ES-I3 (cell line): ENCODE measurements around the gene FRY.

ENCODE experiments used
- H3K36me3 ChIP-seq: 2 replicates; pipeline ENCODE4 v1.6.1; 2013; ENCODE audit warnings: mild to moderate bottlenecking, low read length, control low read depth, moderate library complexity; ENCODE audit not compliant: insufficient read depth
- H3K4me1 ChIP-seq: 2 replicates; pipeline ENCODE4 v1.6.1; 2013; ENCODE audit warnings: mild to moderate bottlenecking, control low read depth, low read length; ENCODE audit not compliant: insufficient read depth
- H3K9ac ChIP-seq: 2 replicates; pipeline ENCODE4 v1.6.1; 2013; ENCODE audit warnings: low read depth, mild to moderate bottlenecking, low read length, moderate library complexity
- H3K9me3 ChIP-seq: 2 replicates; pipeline ENCODE4 v1.6.1; 2013; ENCODE audit warnings: mild to moderate bottlenecking, low read length, moderate library complexity; ENCODE audit not compliant: control insufficient read depth, insufficient read depth

The FRY gene

GRCh38 chr13:32264407-32264806 lies 232.8 kb downstream of the FRY start:
- H3K9me3 ChIP-seq = no peaks in the 10 kb centered on the region
- H3K4me1 ChIP-seq = no peaks in the 10 kb centered on the region
- H3K36me3 ChIP-seq = no peaks in the 10 kb centered on the region
- no peak overlapping the region for H3K9ac ChIP-seq

DNA sequence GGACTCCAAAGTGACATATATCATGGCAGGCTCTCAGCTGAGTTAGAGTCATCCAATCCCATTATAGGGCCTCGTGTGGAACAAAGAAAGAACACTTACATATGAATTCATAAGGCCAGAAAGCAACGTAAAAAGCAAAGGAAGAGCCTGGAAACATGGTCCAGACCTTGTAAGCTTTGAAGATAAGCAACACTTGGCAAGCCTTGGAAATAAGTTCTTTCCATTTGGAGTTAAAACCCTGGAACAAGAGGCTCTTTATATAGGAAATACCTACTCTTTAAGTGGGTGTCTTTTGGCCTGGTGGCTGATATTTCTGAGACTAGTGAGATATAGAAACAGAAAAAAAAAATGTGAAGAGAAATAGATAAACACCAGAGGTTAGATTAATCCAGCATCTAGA lies 234.2 kb downstream of the FRY start:
- Histone ChIP-seq H3K9ac (no peak overlapping the region), H3K36me3 (no peaks in the 10 kb centered on the region), H3K9me3 (no peaks in the 10 kb centered on the region), H3K4me1 (no peaks in the 10 kb centered on the region)

DNA sequence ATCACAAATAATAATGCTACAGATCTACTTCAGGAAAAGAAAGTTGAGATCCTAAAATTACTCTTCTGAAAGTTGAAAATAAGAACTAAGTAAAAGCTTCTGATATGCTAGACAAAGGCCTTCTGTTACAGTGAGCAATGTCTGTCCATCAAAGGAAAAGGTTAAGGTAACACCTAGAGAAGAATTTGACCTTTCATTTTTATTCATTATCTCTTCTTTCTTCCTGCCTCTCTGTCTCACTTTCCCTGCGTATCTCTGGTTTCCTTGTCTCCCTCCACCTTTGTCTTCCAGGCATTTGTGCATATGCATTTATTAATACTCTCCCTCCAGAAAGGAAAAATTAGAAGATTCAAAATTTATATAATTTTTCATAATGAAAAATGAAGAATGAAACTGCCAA lies 234.6 kb downstream of the FRY start:
- H3K4me1 ChIP-seq = no peaks in the 10 kb centered on the region
- no peak overlapping the region for H3K9ac ChIP-seq
- H3K36me3 ChIP-seq = no peaks in the 10 kb centered on the region
- no peaks in the 10 kb centered on the region for H3K9me3 ChIP-seq

DNA sequence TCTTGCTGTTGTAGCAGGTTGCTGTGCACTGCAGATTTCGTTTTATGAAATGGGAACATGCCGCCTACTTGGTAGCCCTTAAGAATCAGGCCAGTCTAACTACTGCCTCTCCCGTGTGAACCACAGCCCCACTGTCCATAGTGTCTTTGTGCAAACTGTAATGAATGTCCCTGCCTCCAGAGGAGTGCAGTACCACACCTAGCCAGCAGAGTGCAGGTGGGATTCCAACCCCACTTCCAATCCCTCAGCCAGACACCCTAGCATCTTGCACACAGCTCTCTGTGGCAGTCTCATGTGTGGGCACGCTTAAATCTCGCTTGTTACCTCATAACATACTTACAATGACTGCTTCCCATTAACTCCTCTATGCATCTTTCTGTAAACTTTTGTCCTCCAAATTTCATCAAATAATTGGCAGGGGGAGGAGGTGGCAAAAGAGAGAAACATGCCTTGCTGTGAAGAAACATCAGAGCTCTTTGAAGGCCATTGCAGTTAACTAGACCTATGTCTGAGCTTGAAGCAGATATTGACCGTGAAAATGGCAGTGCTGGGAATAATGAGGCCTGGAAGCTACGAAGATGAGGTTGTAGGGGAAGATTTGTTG lies 236.4 kb downstream of the FRY start:
- H3K9me3 ChIP-seq = no peaks in the 10 kb centered on the region
- H3K4me1 ChIP-seq = no peaks in the 10 kb centered on the region
- H3K36me3 ChIP-seq = no peaks in the 10 kb centered on the region
- no peak overlapping the region for H3K9ac ChIP-seq

- Histone ChIP-seq H3K36me3 (no peaks in the 10 kb centered on the region), H3K9ac (no peak overlapping the region), H3K9me3 (no peaks in the 10 kb centered on the region), H3K4me1 (peaks cover 8% of the 10 kb centered on the region; the same call in 1 of the 2 replicates)
Observed at GRCh38 chr13:32272021-32272683, 240.6 kb downstream of the FRY start.

DNA sequence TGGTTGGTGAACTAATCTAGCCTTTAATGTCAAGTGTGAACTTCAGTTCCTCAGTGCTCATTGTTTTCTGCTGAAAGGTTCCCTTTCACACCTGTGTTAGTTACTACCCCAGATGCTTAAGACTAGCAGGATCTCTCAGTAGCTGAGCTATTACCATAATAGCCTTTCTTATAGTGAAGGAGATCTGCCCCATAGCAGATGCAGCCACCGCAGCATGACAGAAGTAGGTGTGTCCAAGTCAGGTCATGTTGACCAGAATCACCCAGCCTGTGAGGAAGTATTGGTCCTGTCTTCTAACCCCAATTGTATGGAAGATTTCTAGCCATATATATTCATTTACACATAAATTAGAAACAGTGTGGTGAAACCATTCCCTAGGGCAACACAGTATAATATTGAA lies 246.3 kb downstream of the FRY start:
- Histone ChIP-seq H3K36me3 (no peaks in the 10 kb centered on the region), H3K9ac (no peak overlapping the region), H3K4me1 (peaks cover 18% of the 10 kb centered on the region; the same call in 1 of the 2 replicates), H3K9me3 (no peaks in the 10 kb centered on the region)

DNA sequence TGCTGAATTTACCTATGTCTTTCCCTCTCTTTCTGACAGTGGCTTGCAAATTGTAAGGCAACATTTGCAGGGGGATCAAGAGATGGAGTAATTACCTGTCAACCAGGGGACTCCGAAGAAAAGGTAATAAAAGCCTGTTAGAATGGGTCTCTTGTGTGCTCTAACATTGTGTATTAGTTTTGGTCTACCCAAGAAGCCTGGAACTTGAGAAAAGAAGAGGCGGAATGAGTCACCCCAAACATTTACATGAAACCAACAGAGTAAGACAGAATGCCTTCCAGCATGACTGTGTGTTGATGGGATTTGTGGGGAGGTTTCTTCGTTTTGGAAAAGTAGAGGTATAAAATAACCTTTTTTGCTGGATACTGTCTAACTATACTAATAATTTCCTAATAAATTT lies 246.9 kb downstream of the FRY start:
- Histone ChIP-seq H3K4me1 (peaks cover 18% of the 10 kb centered on the region; the same call in 1 of the 2 replicates), H3K9ac (no peak overlapping the region), H3K36me3 (no peaks in the 10 kb centered on the region), H3K9me3 (no peaks in the 10 kb centered on the region)

- Histone ChIP-seq H3K9ac (no peak overlapping the region), H3K9me3 (no peaks in the 10 kb centered on the region), H3K4me1 (peaks cover 25% of the 10 kb centered on the region), H3K36me3 (no peaks in the 10 kb centered on the region)
Observed at GRCh38 chr13:32281096-32281495, 249.5 kb downstream of the FRY start.

DNA sequence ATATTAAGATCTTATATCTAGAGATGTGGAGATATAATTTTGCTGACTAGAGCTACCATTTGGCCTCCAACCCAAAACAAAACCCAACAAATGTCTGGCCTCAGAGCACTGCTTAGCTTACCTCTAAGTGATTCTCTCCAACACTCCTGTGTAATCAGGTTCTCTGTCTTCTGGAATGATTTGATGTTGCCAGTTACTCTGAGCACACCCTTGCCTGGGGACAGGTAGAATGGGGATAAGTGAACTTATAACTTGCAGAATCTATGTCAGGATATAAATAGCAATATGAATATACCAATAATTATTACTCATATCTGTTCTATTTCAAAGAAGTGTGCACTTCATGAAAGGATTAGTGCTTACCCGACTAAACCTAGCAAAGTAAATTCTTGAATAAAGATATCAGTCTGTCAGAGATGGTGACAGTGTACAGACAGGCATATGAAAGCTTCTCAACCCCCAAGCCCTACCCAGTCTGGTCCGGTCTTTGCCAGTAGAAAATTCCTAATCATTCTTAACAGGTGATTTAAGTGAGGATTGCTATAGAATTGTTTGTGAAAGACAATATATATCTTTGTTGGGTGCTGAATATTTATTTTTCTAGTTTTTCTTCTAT lies 250.6 kb downstream of the FRY start:
- Histone ChIP-seq H3K4me1 (peaks cover 18% of the 10 kb centered on the region), H3K36me3 (no peaks in the 10 kb centered on the region), H3K9ac (no peak overlapping the region), H3K9me3 (no peaks in the 10 kb centered on the region)

- Histone ChIP-seq H3K9me3 (no peaks in the 10 kb centered on the region), H3K9ac (no peak overlapping the region)
Observed at GRCh38 chr13:32284927-32285632, 253.5 kb downstream of the FRY start.

GRCh38 chr13:32285633-32285965 lies 254.0 kb downstream of the FRY start:
- no peak overlapping the region for H3K9ac ChIP-seq
- peaks cover 8% of the 10 kb centered on the region for H3K4me1 ChIP-seq
- no peaks in the 10 kb centered on the region for H3K9me3 ChIP-seq
- no peaks in the 10 kb centered on the region for H3K36me3 ChIP-seq

More at GRCh38 chr13:32284927-32285632, 253.5 kb downstream of the FRY start:
- Histone ChIP-seq H3K4me1 (peaks cover 8% of the 10 kb centered on the region), H3K36me3 (no peaks in the 10 kb centered on the region)

GRCh38 chr13:32297206-32297605 lies 265.6 kb downstream of the FRY start:
- Histone ChIP-seq H3K9me3 (no peaks in the 10 kb centered on the region), H3K4me1 (no peaks in the 10 kb centered on the region), H3K36me3 (no peaks in the 10 kb centered on the region), H3K9ac (no peak overlapping the region)

- H3K36me3 ChIP-seq = no peaks in the 10 kb centered on the region
- H3K9me3 ChIP-seq = no peaks in the 10 kb centered on the region
- H3K9ac ChIP-seq = no peak overlapping the region
- no peaks in the 10 kb centered on the region for H3K4me1 ChIP-seq
Observed at GRCh38 chr13:32298695-32299094, 267.1 kb downstream of the FRY start.

GRCh38 chr13:32299893-32300292 lies 268.3 kb downstream of the FRY start:
- Histone ChIP-seq H3K4me1 (no peaks in the 10 kb centered on the region), H3K9me3 (no peaks in the 10 kb centered on the region), H3K36me3 (no peaks in the 10 kb centered on the region), H3K9ac (no peak overlapping the region)

GRCh38 chr13:32300406-32300805 lies 268.8 kb downstream of the FRY start:
- H3K9ac ChIP-seq = no peak overlapping the region
- no peaks in the 10 kb centered on the region for H3K4me1 ChIP-seq
- H3K9me3 ChIP-seq = no peaks in the 10 kb centered on the region
- H3K36me3 ChIP-seq = no peaks in the 10 kb centered on the region
